T-cell (primary cell): ENCODE results near the gene C17orf114.

Experiments used
- ATAC-seq, 4 experiments: fragments of 200-7000 bp in 3 of 4; fragments of 150-1000 bp in 1 of 4; cut with Tn5 transposase; replicated peaks in 1 of 4; 1 replicate in 3 of 4; 2 replicates in 1 of 4; pipeline ENCODE4 v1.10.0; 2021; ENCODE audit warnings: moderate library complexity in 3 of 4, mild to moderate bottlenecking in 2 of 4, moderate number of reproducible peaks in 1 of 4
- CTCF ChIA-PET, 2 donors: fragments of 300-600 bp; sonication (Branson Sonifier 250); formaldehyde crosslinking; loops; one replicate each; lab custom pipeline; 2022; ENCODE audit warnings: antibody characterized with exemption in 2 of 2; lab: Charles Lee
- POLR2A ChIA-PET, 2 donors: fragments of 300-600 bp; sonication (Branson Sonifier 250); formaldehyde crosslinking; loops; one replicate each; lab custom pipeline; 2022; ENCODE audit warnings: antibody characterized with exemption in 2 of 2; lab: Charles Lee
- DNase-seq, 35 experiments: peaks; one replicate each; pipeline versions ENCODE4 v3.0.0 to v3.0.0-alpha.2; 2013 to 2023
- H3K27ac ChIP-seq: one replicate; pipeline ENCODE4 v1.5.1; 2013; ENCODE audit warnings: low read length
- H3K27me3 ChIP-seq, 2 experiments: replicated peaks in 1 of 2; 1 replicate in 1 of 2; 2 replicates in 1 of 2; pipeline versions ENCODE4 v1.6.1 to v1.7.0; 2013; ENCODE audit warnings: low read length in 1 of 2, mixed read lengths in 1 of 2; ENCODE audit not compliant: control insufficient read depth in 2 of 2, insufficient read depth in 2 of 2; ENCODE audit errors: extremely low read depth in 1 of 2
- H3K36me3 ChIP-seq, 2 donors: 1 replicate in 1 of 2; 2 replicates in 1 of 2; pipeline versions ENCODE4 v1.6.1 to v1.7.0; 2013; ENCODE audit warnings: low read length in 1 of 2; ENCODE audit not compliant: control insufficient read depth in 2 of 2, insufficient read depth in 1 of 2; ENCODE audit errors: extremely low read depth in 1 of 2
- H3K4me1 ChIP-seq, 2 experiments: 1 replicate in 1 of 2; 2 replicates in 1 of 2; pipeline versions ENCODE4 v1.6.1 to v1.7.0; 2013; ENCODE audit warnings: low read length in 2 of 2, mixed read lengths in 1 of 2; ENCODE audit not compliant: insufficient read depth in 2 of 2, control insufficient read depth in 1 of 2; ENCODE audit errors: extremely low read depth in 1 of 2
- H3K4me3 ChIP-seq, 2 donors: 1 replicate in 1 of 2; 2 replicates in 1 of 2; pipeline versions ENCODE4 v1.5.1 to v1.7.0; 2013; ENCODE audit warnings: mild to moderate bottlenecking in 2 of 2, low read length in 1 of 2, moderate library complexity in 1 of 2; ENCODE audit not compliant: control insufficient read depth in 1 of 2; ENCODE audit errors: extremely low read depth in 1 of 2
- H3K9me3 ChIP-seq: 2 replicates; pipeline ENCODE4 v1.7.0; 2013
- H3K27ac Mint-ChIP-seq, 2 donors: one replicate each; pipeline ENCODE4 v1.8.0; 2020 to 2021; ENCODE audit warnings: mild to moderate bottlenecking in 2 of 2, mixed read lengths in 2 of 2
- H3K27me3 Mint-ChIP-seq, 2 donors: one replicate each; pipeline ENCODE4 v1.8.0; 2021 to 2022; ENCODE audit warnings: mixed read lengths in 2 of 2
- H3K36me3 Mint-ChIP-seq: one replicate; pipeline ENCODE4 v1.8.0; 2021; ENCODE audit warnings: mixed read lengths
- H3K4me1 Mint-ChIP-seq, 3 donors: one replicate each; pipeline ENCODE4 v1.8.0; 2020 to 2022; ENCODE audit warnings: mixed read lengths in 3 of 3, mild to moderate bottlenecking in 1 of 3
- H3K4me3 Mint-ChIP-seq, 3 donors: one replicate each; pipeline ENCODE4 v1.8.0; 2020 to 2022; ENCODE audit warnings: mild to moderate bottlenecking in 3 of 3, mixed read lengths in 3 of 3, moderate library complexity in 3 of 3
- H3K9me3 Mint-ChIP-seq, 3 donors: one replicate each; pipeline ENCODE4 v1.8.0; 2020 to 2022; ENCODE audit warnings: mixed read lengths in 3 of 3
- WGBS: methylation state at CpG from one replicate; pipeline ENCODE4 v1.1.5; 2013; ENCODE audit warnings: missing lambda C conversion rate; ENCODE audit not compliant: insufficient coverage; 5-methylcytosine and 5-hydroxymethylcytosine counted together

Gene C17orf114

DNA sequence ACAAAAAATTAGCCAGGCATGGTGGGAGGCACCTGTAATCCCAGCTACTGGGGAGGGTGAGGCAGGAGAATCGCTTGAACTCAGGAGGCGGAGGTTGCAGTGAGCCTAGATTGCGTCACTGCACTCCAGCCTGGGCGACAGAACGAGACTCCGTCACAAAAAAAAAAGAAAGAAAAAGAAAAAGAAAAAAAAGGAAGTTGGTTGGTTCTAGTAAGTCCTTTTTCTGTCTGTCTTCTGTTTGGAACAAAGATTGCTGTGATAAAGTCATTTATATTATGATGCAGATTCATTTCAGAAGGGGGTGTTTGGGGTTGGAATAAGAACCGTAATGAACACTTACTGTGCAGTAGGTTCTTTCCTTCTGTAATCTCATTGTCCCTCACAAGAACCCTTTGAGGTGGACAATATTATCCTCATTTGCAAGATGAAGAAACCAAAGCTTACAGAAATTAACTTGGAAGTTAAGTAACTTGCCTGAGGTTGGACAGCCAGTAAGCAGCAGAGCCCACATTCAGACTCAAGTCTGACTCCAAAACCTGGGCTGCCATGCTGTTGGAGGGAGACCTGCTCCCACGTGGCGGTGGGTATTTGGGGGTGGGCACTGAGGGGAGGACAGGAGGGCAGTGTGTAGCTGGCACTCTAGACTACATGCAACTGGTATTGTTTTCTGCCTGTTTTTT is 41.3 kb upstream of the C17orf114 start:
- no peak for DNase-seq
- H3K27me3 Mint-ChIP-seq = no peaks in the 10 kb centered on the region
- no peak overlapping the region for H3K4me3 Mint-ChIP-seq
- no peaks in the 10 kb centered on the region for H3K9me3 Mint-ChIP-seq
- no peak overlapping the region for H3K27ac Mint-ChIP-seq
- H3K27me3 ChIP-seq = no peaks in the 10 kb centered on the region
- 89% methylated on average over 8 of the region's 9 CpGs for WGBS
- no peak for ATAC-seq
- H3K9me3 ChIP-seq = no peaks in the 10 kb centered on the region
- H3K4me1 ChIP-seq = peaks cover 6 to 22% of the 10 kb centered on the region in 2 experiments
- H3K36me3 Mint-ChIP-seq = peaks cover 12% of the 10 kb centered on the region
- H3K27ac ChIP-seq = no peak overlapping the region
- POLR2A ChIA-PET = no interaction called here
- H3K4me3 ChIP-seq = no peak overlapping the region
- peaks cover 61 to 72% (median 67%) of the 10 kb centered on the region in 3 donors for H3K4me1 Mint-ChIP-seq
- CTCF ChIA-PET = no interaction called here
- peaks cover 3 to 11% of the 10 kb centered on the region in 2 donors for H3K36me3 ChIP-seq

DNA sequence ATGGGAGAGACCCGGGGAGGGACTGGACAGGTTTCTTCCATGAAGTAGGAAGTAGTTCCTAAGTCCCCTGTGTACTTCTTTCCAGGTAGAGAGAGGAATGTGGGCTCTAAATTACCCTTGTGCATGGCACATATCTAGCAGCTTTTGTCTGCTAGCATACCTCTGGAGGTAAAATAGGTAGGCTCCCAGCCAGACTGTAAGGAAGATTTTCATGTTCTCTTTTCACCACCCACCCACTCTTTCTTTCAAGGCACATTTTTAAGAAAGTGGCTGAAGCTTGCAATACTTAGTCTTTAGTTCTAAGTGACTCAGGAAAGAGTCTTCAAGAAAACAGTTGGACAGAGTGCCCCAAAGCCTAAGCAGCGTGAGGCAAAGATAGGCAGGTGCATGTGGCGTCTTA is 40.2 kb upstream of the C17orf114 start:
- Histone ChIP-seq H3K4me1 (peaks cover 6 to 22% of the 10 kb centered on the region in 2 experiments), H3K9me3 (no peaks in the 10 kb centered on the region), H3K36me3 (peaks cover 0 to 20% of the 10 kb centered on the region in 2 donors), H3K27me3 (no peaks in the 10 kb centered on the region), H3K27ac (no peak overlapping the region), H3K4me3 (no peak overlapping the region)
- DNase-seq (no peak), ATAC-seq (no peak)
- ChIA-PET CTCF (interaction anchor here in 1 of 2 donors (0.6 kb wide), 1 partner anchor 117 kb away, joined by 3 read pairs; no protein-coding TSS in a partner anchor), POLR2A (no interaction called here)
- WGBS = 100% methylated on average over 1 of the region's 3 CpGs
- no peak overlapping the region for H3K27ac Mint-ChIP-seq
- H3K4me3 Mint-ChIP-seq = no peak overlapping the region
- H3K36me3 Mint-ChIP-seq = peaks cover 14% of the 10 kb centered on the region
- H3K9me3 Mint-ChIP-seq = no peaks in the 10 kb centered on the region
- no peaks in the 10 kb centered on the region for H3K27me3 Mint-ChIP-seq
- H3K4me1 Mint-ChIP-seq = peaks cover 69 to 77% (median 70%) of the 10 kb centered on the region in 3 donors

DNA sequence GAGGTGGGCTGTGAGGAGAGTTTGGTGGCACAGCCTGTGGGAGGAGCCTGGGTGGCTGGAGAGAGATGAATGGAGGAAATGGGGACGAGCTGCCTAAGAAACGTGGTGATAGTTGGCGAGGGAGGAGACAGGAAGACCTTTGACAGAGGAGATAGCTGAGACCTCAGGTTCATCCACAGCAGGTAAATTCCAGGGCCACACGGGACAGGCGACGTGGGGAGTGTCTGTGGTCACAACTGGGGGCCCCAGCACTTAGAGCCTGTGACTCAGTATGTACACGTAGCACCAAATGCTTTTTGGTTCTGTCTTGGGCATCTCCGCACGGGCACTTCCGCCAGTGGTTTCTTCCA is 38.7 kb upstream of the C17orf114 start:
- H3K27me3 Mint-ChIP-seq = no peaks in the 10 kb centered on the region
- CTCF ChIA-PET = interaction anchor here in 1 of 2 donors (0.7 kb wide), 1 partner anchor 15 kb away, joined by 3 read pairs; no protein-coding TSS in a partner anchor
- H3K36me3 ChIP-seq = peaks cover 0 to 17% of the 10 kb centered on the region in 2 donors
- peaks cover 14% of the 10 kb centered on the region for H3K36me3 Mint-ChIP-seq
- H3K27ac Mint-ChIP-seq = peak overlapping the region; percentile 1 to 48
- no peaks in the 10 kb centered on the region for H3K9me3 Mint-ChIP-seq
- peak; percentile 23 to 58 (median 47) for ATAC-seq
- H3K4me3 Mint-ChIP-seq = peak overlapping the region in 1 of 3 donors; percentile 28
- H3K9me3 ChIP-seq = no peaks in the 10 kb centered on the region
- H3K4me1 ChIP-seq = peaks cover 6 to 26% of the 10 kb centered on the region in 2 experiments
- H3K27ac ChIP-seq = no peak overlapping the region
- peak in 1 of 35 experiments; percentile 34 for DNase-seq
- H3K4me1 Mint-ChIP-seq = peaks cover 70 to 76% (median 74%) of the 10 kb centered on the region in 3 donors
- POLR2A ChIA-PET = interaction anchor here in 1 of 2 donors (0.6 kb wide), 1 partner anchor 895 kb away, joined by 5 read pairs; no protein-coding TSS in a partner anchor
- 56% methylated on average over 9 of the region's 10 CpGs for WGBS
- H3K4me3 ChIP-seq = no peak overlapping the region
- no peaks in the 10 kb centered on the region for H3K27me3 ChIP-seq

DNA sequence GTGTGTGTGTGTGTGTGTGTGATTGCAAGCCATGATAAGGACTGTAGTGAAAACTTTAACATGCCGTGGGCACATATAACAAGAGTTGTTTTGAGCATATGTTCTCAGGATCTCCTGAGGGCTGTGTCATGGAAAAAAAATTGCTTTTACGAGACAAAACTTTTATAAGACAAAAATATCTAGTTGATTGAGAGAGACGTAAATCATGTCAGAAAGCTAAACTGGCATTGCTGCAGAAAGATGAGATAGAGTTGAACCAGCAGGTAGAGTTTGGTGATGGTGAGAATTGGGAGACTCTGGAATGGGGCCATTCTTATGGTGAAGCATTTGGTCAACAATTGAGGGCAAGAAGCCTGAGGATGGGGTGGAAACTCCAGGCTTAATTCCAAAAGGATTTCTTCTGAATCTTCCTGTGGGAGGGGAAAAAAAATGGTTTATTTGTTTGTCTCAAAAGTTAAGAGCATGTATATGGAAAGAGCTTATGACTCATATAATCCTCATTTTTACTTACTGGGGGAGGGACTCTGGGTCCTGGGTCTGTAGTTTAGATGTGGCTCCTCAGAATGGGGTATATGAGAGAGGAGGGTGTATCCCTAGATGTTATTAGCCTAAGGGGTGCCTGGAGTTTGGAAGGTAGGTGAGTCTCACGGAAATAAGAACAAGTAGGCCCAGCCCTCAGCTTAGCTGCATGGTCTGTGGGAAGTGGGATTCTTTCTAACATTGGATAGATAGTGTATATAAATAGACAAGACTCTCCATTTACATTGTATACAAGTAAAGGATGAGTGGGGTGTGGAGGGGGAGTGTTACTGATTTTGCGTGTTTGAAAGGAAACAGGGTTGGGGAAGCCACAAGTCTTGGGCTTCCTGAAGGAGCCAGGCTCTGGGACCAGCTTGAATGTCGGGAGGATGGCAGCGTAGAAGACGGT is 38.1 kb upstream of the C17orf114 start:
- H3K9me3 Mint-ChIP-seq = no peaks in the 10 kb centered on the region
- DNase-seq = no peak
- peak in 1 of 4 experiments; percentile 19 for ATAC-seq
- 42% methylated on average over 4 of the region's 8 CpGs for WGBS
- no peaks in the 10 kb centered on the region for H3K27me3 Mint-ChIP-seq
- Histone ChIP-seq H3K27me3 (no peaks in the 10 kb centered on the region), H3K4me3 (no peak overlapping the region), H3K36me3 (peaks cover 0 to 15% of the 10 kb centered on the region in 2 donors), H3K27ac (no peak overlapping the region), H3K9me3 (no peaks in the 10 kb centered on the region), H3K4me1 (peaks cover 8 to 32% of the 10 kb centered on the region in 2 experiments)
- ChIA-PET POLR2A (interaction anchor here in 1 of 2 donors (0.6 kb wide), 1 partner anchor 894 kb away, joined by 5 read pairs; no protein-coding TSS in a partner anchor), CTCF (interaction anchor here in 1 of 2 donors (0.7 kb wide), 1 partner anchor 14 kb away, joined by 3 read pairs; no protein-coding TSS in a partner anchor)
- peak overlapping the region in 1 of 3 donors; percentile 28 for H3K4me3 Mint-ChIP-seq
- peaks cover 14% of the 10 kb centered on the region for H3K36me3 Mint-ChIP-seq
- peaks cover 73 to 80% (median 73%) of the 10 kb centered on the region in 3 donors for H3K4me1 Mint-ChIP-seq
- peak overlapping the region; percentile 2 to 48 for H3K27ac Mint-ChIP-seq

DNA sequence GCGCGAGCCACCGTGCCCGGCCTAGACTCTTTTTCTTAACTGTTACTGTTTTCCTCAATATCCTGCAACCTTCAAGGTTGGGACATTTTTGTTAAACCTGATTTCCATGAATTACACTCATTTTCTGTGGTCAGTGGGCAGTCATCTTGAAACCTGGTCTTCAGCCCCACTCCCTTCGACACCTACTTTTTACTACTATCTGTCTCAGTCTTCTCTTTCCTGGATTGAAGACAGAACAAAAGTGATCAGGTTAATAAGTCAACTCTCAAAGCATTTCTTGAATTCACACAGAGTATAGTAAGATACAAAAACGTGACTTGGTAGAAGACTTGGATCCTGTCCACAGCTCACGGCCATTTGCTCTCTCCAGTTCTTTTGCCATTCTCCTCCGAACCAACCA is 37.1 kb upstream of the C17orf114 start:
- H3K27ac Mint-ChIP-seq = no peak overlapping the region
- no peak overlapping the region for H3K4me3 Mint-ChIP-seq
- 98% methylated on average over 5 of the region's 8 CpGs for WGBS
- H3K9me3 Mint-ChIP-seq = no peaks in the 10 kb centered on the region
- ATAC-seq (no peak), DNase-seq (no peak)
- Histone ChIP-seq H3K36me3 (peaks cover 0 to 15% of the 10 kb centered on the region in 2 donors), H3K27ac (no peak overlapping the region), H3K4me3 (no peak overlapping the region), H3K4me1 (peaks cover 17 to 42% of the 10 kb centered on the region in 2 experiments), H3K27me3 (no peaks in the 10 kb centered on the region), H3K9me3 (no peaks in the 10 kb centered on the region)
- peaks cover 75 to 80% (median 77%) of the 10 kb centered on the region in 3 donors for H3K4me1 Mint-ChIP-seq
- no peaks in the 10 kb centered on the region for H3K27me3 Mint-ChIP-seq
- CTCF ChIA-PET = no interaction called here
- peaks cover 9% of the 10 kb centered on the region for H3K36me3 Mint-ChIP-seq
- POLR2A ChIA-PET = no interaction called here

DNA sequence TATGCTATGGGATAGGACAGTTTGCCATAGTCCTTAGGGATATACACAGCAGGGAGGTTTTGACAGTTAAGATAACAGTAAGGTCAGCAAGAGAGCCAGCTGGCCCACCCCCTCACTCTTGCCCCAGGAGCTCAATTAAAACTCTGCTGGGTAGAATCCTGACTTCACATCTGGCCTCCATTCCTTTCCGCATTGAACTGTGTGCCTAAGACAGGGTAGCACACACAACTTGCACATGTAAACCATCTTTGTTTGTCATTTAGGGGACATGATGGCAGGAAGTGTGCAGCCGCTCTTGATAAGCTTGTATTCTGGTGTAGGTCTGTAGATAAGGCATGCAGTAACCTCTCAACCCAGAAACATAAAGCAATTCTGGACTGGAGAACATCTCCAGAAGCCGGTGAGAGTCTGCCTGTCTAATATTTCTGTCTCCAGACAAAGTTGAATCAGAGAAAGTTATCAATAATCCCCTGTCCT is 36.2 kb upstream of the C17orf114 start:
- H3K27ac ChIP-seq = no peak overlapping the region
- H3K9me3 ChIP-seq = no peaks in the 10 kb centered on the region
- no peak for ATAC-seq
- no CpG with 5 or more reads among the region's 3 CpGs for WGBS
- no peaks in the 10 kb centered on the region for H3K27me3 ChIP-seq
- Mint-ChIP-seq H3K4me1 (peaks cover 75 to 81% (median 78%) of the 10 kb centered on the region in 3 donors), H3K9me3 (no peaks in the 10 kb centered on the region), H3K27me3 (no peaks in the 10 kb centered on the region), H3K27ac (no peak overlapping the region), H3K4me3 (no peak overlapping the region), H3K36me3 (peaks cover 6% of the 10 kb centered on the region)
- ChIA-PET POLR2A (interaction anchor here in 1 of 2 donors (0.6 kb wide), 1 partner anchor 705 kb away, joined by 6 read pairs; no protein-coding TSS in a partner anchor), CTCF (no interaction called here)
- no peak for DNase-seq
- H3K36me3 ChIP-seq = peaks cover 0 to 15% of the 10 kb centered on the region in 2 donors
- H3K4me3 ChIP-seq = no peak overlapping the region
- peaks cover 19 to 48% of the 10 kb centered on the region in 2 experiments for H3K4me1 ChIP-seq
